Neutrophil (primary cell): Measurements from ENCODE around the gene AKR1A1.

Experiments
- H3K27ac ChIP-seq: fragments of 200-600 bp; sonication (generic); 2 replicates; pipeline ENCODE4 v1.5.1; 2016; ENCODE audit warnings: mild to moderate bottlenecking, moderate library complexity
- H3K27me3 ChIP-seq: fragments of 200-600 bp; sonication (generic); 2 replicates; pipeline ENCODE4 v1.6.0; 2016; ENCODE audit warnings: mild to moderate bottlenecking
- H3K36me3 ChIP-seq: fragments of 200-600 bp; sonication (generic); 2 replicates; pipeline ENCODE4 v1.5.1; 2017
- H3K4me1 ChIP-seq, 2 experiments: fragments of 200-600 bp in 1 of 2; sonication (generic) in 1 of 2; 1 replicate in 1 of 2; 2 replicates in 1 of 2; pipeline versions ENCODE4 v1.5.1 to v1.6.1; 2013 to 2016; ENCODE audit warnings: low read depth in 1 of 2, low read length in 1 of 2, mild to moderate bottlenecking in 1 of 2, moderate library complexity in 1 of 2; ENCODE audit not compliant: control insufficient read depth in 1 of 2, insufficient read depth in 1 of 2
- H3K4me3 ChIP-seq, 2 experiments: fragments of 200-600 bp in 1 of 2; sonication (generic) in 1 of 2; 1 replicate in 1 of 2; 2 replicates in 1 of 2; pipeline ENCODE4 v1.5.1; 2013 to 2016; ENCODE audit warnings: low read depth in 1 of 2, low read length in 1 of 2, mild to moderate bottlenecking in 1 of 2, moderate library complexity in 1 of 2
- H3K9me3 ChIP-seq: fragments of 200-600 bp; sonication (generic); 2 replicates; pipeline ENCODE4 v1.5.1; 2016
- TF ChIP-seq, protein P1 (sequence below): fragments of 200-600 bp; sonication (generic); IDR thresholded peaks from 2 replicates; pipeline ENCODE4 v1.5.1; 2016; ENCODE audit warnings: antibody characterized with exemption

Gene AKR1A1

GRCh38 chr1:45619149-45619921, 68.7 kb downstream of the AKR1A1 start:
- H3K27ac ChIP-seq = no peak overlapping the region
- no peak overlapping the region for H3K4me3 ChIP-seq
- H3K27me3 ChIP-seq = no peaks in the 10 kb centered on the region
- TF ChIP-seq, protein P1, sequence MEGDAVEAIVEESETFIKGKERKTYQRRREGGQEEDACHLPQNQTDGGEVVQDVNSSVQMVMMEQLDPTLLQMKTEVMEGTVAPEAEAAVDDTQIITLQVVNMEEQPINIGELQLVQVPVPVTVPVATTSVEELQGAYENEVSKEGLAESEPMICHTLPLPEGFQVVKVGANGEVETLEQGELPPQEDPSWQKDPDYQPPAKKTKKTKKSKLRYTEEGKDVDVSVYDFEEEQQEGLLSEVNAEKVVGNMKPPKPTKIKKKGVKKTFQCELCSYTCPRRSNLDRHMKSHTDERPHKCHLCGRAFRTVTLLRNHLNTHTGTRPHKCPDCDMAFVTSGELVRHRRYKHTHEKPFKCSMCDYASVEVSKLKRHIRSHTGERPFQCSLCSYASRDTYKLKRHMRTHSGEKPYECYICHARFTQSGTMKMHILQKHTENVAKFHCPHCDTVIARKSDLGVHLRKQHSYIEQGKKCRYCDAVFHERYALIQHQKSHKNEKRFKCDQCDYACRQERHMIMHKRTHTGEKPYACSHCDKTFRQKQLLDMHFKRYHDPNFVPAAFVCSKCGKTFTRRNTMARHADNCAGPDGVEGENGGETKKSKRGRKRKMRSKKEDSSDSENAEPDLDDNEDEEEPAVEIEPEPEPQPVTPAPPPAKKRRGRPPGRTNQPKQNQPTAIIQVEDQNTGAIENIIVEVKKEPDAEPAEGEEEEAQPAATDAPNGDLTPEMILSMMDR = no peak
- peaks cover 88% of the 10 kb centered on the region for H3K36me3 ChIP-seq
- no peaks in the 10 kb centered on the region for H3K4me1 ChIP-seq
- no peaks in the 10 kb centered on the region for H3K9me3 ChIP-seq
